HG03460 (cell line): ENCODE measurements around the gene RFX1.
"Not testable (repeated sequence)": the region's sequence is repeated elsewhere in the genome, so short reads cannot be mapped to it uniquely, and the experiment has no call there.

Experiments used
- ATAC-seq: cut with Tn5 transposase; IDR thresholded peaks from one replicate; pipeline ENCODE4 v1.9.1; 2021; ENCODE audit not compliant: unreplicated experiment

Gene RFX1

DNA sequence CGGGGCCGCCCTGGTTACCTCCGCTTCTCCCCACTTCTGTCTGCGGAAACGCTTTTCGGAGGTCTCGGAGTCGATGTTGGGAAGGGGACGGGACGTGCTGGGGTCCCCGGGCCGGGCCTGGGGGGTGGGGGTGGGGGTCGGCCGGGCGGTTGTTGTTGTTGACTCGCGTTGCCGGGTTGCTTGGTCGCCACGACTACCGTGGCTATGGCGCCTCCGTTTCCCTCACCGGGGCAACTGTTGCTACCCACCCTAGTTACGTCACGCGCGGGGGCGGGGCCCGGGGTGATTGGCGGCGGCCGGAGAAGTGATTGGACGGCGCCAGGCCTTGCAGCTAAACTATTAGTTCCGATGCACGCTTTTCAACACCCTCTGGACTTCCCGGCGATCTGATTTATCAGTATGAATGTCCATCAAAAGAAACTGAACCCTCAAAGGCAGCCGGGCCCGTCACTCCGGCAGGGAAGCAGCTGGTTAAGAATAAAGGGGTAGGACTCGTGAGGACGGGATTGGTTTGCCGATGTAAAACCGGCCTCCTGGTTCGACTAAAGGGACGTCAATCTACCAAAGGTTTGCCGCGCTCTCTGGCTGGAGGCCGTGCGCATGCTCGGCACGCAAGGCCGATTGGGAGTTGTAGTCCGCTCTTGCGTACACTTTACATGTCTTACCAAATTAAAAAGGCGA is at the start of gene RFX1:
Gene RFX1 (minus strand): TSS at position 236 of the 681 bp plus-strand sequence. CDS start 12,477 bp downstream, outside the sequence.
- ATAC-seq: peak; percentile 75

DNA sequence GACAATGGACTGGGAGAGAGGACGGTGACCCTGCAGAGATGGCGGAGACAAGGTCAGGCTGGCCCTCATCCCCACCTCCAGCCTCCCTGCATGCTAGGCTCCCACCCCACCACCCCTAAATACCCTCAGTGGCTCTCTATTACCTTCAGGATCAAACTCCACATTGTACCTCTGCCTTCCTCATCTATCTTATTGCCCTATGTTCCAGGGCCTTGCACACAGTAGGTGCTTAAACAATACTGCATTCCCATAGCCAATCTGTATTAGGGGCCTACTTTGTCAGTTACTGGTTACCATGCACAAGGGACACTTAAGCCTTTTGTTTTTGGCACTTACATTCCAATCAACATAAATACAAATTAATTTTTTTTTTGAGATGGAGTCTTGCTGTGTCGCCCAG is 49.3 kb upstream of the RFX1 start:
- no peak for ATAC-seq

DNA sequence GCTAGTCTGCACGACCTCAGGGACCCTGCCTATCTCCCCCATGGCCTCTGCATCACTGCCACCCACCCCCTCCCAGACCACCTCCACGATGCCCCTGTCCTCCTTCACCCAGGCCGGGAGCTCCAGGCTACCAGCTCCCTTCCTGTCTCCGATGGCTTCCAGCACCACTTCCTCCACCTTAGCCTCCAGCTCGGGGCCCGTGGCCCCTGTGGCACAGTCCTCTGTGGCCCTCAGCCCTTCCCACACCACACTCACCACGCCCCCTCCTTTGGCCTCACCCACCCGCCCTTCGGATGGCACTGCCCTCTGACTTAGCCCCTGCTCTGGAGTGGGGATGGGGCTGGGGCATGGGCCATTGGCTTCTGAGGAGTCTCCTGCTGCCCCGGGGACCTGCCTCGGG is 48.6 kb upstream of the RFX1 start:
- ATAC-seq: no peak

DNA sequence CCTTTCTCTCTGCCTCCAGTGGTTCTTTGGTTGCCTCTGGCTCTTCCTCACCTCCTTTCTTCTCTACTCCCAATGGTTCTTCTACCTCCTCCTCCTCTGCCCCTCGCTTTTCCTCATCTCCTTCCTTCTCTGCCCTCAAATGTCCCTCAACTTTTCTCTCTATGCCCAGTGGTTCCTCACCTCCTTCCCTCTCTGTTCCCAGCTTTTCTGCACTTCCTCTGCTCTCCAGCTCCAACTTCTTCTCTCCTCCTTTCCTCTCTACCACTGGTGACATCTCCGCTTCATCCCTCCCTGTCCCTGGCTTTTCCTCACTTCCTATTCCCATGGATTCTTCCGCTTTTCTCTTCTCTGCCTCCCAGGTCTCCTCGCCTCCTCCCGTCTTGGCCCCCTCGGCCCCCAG is 48.0 kb upstream of the RFX1 start:
- ATAC-seq: no peak

DNA sequence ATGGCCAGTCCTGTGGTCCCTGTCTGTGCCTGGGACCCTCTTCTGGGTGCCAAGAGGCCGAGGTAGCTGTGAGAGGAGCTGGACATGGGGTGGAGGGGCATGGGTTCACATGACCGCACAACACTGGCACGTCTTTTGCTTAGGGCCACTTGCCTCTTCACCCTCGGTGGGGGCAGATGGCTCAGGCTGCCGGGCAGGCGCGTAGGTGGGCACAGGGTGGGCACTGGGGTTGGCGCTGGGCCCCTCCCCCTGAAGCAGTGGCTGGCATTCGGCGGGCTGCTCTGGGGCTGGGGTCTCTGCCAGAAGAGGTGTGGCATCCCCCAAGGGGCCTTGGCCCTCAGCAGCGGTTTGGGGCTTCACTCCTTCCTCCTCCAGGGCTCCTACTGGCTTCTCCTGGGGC is 47.4 kb upstream of the RFX1 start:
- ATAC-seq: no peak

DNA sequence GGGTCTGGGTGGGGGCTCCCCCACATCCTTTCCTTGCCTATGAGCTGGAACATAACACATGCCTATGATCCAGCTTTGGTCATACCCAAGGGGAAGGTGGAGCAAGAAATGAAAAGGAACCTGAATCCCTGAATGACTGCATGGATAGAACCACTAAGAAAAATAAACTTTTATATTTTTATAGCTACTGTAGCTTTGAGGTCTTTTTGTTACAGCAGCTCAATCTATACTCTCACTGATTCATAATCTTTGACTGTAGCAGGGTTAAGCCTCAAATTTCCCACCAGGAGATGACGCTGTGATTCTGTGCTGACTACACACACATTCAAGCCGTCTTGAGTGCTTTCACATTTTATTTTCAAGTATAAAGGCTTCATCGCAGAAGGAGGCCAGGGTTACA is 46.9 kb upstream of the RFX1 start:
- no peak for ATAC-seq

DNA sequence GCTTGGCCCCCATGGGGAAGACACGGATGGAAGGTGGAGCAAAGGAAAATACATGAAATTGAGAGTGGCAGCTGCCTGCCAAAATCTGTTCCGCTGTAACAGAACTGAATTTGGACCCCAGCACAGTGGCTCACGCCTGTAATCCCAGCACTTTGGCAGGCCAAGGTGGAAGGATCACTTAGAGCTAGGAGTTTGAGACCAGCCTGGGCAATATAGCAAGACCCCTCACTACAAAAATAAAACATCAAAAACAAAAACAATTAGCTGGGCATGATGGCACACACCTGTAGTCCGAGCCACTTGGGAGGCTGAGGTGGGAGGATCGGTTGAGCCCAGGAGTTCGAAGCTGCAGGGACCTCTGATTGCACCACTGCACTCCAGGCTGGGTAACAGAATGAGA is 46.4 kb upstream of the RFX1 start:
- ATAC-seq: no peak

DNA sequence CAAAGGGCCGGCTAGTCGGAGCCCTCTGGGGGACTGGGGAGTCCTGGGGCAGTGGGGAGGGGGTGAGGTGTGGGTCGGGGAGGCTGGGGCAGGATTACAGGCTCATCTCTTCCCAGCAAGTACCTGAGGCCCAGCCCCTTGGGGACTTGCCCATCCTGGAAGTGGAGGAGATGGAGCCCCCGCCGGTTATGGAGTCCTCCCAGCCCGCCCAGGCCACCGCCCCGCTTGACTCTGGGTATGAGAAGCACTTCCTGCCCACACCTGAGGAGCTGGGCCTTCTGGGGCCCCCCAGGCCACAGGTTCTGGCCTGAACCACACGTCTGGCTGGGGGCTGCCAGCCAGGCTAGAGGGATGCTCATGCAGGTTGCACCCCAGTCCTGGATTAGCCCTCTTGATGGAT is 45.9 kb upstream of the RFX1 start:
- no peak for ATAC-seq

DNA sequence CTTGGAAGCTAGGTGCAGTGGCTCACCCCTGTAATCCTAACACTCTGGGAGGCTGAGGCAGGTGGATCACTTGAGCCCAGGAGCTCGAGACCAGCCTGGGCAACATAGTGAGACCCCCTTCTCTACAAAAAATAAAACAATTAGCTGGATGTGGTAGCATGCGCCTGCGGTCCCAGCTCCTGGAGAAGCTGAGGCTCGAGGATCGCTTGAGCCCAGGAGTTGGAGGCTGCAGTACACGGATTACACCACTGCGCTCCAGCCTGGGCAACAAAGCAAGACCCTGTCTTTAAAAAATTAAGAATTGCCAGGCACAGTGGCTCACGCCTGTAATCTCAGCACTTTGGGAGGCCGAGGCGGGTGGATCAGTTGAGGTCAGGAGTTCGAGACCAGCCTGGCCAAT is 44.8 kb upstream of the RFX1 start:
- ATAC-seq: not testable (repeated sequence)

DNA sequence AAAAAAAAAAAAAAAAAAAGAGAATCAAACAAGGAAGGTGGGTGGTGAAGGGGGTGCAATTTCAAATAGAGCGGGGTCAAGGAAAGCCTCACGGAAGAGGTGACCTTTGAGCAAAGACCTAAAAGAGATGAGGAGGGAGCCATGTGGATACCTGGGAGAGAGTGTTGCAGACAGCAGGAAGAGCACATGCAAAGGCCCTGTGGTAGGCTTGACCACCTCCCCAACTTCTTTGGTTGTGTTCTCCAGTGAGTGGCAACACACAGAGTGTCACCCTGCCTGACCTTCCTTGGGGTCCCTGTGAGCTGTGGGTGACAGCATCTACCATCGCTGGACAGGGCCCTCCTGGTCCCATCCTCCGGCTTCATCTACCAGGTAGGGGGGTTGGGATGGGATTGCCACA is 44.4 kb upstream of the RFX1 start:
- ATAC-seq: no peak

DNA sequence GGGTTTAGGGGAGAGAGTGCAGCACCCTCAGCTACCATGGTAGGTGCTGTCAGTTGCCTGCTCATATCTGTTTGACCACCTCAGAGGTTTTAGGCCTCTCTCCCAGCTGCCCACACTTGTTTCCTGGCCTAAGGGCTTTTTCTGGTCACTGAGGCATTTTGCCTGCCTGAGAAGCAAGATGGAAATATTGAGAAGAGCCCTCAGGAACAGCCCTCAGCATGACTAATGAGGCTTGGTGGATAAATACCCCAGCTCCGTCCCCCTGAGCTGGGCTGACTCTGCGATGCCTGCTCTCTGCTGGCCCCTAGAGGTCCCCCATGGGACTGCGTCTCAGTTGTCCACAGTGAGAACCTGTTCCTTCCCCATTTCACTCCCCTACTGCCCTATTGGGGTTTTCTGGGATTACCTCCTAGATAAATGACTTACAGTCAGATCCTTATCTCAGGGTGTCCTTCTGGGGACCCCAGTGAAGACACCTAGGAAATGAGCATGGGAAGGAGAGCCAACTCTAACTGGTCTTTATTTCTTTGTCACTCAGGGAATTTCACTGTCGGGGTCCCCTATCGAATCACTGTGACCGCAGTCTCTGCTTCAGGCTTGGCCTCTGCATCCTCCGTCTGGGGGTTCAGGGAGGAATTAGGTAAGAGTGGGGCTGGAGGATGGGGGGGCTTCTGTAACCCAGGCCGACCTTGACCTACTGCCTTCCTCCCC is 42.5 kb upstream of the RFX1 start:
- ATAC-seq: no peak

DNA sequence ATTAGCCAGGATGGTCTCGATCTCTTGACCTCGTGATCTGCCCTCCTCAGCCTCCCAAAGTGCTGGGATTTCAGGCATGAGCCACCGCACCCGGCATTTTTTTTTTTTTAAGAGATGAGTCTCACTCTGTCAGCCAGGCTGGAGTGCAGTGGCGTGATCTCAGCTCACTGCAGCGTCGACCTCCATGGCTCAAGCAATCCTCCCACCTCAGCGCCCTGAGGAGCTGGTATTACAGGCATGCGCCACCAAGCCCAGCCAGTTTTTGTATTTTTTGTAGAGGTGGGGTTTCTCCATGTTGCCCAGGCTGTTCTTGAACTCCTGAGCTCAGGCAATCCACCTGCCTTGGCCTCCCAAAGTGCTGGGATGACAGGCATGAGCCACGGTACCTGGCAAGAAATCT is 41.7 kb upstream of the RFX1 start:
- ATAC-seq: not testable (repeated sequence)

DNA sequence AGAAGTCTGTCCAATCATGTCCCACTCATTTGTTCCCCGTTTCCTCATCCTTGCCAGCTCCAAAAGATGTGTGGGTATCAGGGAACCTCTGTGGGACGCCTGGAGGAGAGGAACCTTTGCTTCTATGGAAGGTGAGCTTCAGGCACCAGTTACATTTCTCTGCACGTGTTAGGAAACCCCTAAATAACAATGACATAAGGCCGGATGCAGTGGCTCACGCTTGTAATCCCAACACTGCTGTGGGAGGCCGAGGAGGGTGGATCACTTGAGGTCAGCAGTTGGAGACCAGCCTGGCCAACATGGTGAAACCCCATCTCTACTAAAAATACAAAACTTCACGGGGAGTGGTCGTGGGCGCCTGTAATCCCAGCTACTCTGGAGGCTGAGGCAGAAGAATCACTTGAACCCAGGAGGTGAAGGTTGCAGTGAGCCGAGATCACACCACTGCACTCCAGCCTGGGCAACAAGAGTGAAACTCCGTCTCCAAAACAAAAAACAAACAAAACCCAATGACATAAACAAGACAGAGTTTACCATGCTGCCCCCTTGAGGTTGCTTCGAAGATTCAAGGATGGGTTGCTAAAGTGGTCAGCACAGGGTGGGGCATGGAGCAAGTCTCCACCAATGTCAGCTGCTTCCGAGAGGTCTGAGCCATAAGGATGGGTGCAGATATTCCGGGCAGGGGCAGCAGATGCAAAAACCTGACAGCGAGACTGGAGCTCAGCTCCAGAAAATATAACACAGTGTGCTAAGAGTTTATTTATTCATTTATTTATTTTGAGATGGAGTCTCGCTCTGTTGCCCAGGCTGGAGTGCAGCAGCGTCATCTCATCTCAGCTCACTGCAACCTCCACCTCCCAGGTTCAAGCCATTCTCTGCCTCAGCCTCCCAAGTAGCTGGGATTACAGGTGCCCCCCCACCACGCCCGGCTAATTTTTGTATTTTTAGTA is 36.8 kb upstream of the RFX1 start:
- not testable (repeated sequence) for ATAC-seq

DNA sequence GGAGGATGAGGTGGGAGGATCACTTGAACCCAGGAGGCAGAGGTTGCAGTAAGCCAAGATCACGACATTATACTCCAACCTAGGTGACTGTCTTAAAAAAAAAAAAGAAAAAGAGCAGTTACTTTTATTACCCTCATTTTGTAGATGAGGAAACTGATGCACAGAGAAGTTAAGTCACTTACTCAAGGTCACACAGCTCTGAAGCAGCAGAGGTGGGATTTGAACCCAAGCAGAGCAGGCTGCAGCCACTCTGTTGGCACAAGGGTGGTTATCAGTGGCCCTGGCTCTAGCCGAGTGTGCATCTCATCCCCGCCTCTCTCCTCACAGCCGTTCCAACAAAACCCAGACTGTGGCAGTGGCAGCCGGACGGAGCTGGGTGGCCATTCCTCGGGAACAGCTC is 33.1 kb upstream of the RFX1 start:
- ATAC-seq: no peak

DNA sequence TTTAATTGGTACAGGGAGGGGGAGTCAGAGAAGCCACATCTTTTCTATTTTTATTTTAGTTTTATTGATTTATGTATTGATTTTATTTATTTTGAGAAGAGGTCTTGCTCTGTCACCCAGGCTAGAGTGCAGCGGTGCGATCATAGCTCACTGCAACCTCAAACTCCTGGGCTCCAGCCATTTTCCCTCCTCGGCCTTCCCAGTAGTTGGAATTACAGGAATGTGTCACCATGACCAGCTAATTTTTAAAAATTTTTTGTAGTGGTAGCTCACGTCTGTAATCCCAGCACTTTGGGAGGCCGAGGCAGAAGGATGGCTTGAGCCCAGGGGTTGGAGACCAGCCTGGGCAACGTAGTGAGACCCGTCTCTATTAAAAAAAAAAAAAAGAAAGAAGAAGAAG is 29.6 kb upstream of the RFX1 start:
- no peak for ATAC-seq

DNA sequence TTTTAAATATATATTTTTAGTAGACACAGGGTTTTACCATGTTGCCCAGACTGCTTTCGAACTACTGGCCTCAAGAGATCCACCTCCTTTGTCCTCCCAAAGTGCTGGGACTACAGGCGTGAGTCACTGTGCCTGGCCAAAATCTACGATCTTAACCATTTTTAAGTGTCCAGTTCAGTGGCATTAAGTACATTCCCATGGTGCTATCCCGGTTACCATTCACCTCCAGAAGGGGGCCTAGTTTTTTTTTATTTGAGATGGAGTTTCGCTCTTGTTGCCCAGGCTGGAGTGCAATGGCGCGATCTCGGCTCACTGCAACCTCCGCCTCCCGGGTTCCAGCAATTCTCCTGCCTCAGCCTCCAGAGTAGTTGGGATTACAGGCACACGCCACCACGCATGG is 29.0 kb upstream of the RFX1 start:
- not testable (repeated sequence) for ATAC-seq

DNA sequence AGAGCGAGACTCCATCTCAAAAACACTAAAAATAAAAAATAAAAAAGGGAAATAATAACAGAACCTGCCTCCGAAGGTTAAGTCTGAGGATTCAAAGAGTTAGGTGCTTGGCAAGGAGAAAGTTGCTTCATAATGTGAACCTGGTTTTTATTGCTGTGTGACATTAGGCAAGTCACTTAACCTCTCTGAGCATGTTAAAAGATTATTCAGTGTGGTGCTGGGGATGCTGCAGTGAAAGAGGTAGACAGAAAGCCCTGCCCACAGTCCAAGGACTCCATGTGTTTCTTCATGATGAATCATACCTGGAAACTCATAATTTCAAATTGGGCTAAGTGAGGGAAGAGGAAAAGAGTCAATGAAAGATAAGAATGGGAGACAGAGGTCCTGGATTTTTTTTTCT is 27.8 kb upstream of the RFX1 start:
- no peak for ATAC-seq

DNA sequence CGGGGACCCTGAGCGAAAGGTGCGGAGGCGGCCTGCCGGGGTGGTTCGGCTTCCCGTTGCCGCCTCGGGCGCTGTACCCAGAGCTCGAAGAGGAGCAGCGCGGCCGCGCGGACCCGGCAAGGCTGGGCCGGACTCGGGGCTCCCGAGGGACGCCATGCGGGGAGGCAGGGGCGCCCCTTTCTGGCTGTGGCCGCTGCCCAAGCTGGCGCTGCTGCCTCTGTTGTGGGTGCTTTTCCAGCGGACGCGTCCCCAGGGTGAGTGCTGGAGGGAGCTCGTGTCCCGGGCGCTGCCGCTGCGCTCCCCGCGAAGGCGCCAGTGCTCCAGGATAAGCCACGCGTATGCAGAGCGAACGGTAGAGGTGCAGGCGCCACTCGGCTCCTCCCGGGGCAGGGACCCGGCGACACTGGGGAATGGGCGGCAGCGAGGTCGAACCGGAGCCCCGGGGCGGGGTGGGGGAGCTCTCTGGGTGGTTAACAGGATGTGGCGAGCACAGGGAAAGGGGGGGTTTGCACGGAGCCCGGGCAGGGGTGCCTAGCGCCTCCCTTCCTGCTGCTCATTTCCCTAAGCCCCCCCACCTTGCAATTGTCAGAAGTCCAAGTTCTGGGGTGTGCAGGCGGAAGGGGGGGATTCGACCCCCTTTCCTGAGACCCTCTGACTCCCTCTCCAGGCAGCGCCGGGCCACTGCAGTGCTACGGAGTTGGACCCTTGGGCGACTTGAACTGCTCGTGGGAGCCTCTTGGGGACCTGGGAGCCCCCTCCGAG is 25.8 kb upstream of the RFX1 start, which contains the start of gene IL27RA:
Gene IL27RA (plus strand): TSS at position 44 of the 762 bp plus-strand sequence. CDS start 111 bp downstream, at position 155.
- ATAC-seq: peak; percentile 54

DNA sequence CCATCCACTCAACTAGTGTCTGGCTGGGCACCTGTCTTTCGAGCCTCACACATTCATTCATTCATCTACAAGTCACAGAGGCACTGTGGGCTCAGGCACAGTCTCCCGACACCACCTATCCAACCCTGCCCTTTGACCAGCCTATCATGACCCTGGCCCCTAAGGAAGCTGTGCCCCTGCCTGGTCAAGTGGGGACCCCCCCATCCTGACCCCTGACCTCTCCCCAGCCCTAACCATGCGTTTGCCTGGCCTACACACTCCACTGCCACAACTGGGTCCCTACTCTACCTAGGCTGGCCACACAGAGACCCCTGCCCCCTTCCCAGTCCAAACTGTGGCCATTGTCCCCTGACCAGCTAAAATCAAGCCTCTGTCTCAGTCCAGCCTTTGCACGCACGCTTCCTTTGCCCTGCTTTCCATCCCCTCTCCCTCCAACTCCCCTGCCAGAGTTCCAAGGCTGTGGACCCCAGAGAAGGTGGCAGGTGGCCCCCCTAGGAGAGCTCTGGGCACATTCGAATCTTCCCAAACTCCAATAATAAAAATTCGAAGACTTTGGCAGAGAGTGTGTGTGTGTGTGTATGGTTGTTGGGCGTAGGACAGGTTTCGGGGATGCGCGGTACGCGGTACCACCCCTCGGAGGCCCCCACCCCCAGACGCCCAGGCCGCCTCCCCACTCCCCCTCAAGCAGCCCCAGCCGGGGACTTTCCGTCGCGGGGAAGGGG is 25.0 kb upstream of the RFX1 start:
- no peak for ATAC-seq

DNA sequence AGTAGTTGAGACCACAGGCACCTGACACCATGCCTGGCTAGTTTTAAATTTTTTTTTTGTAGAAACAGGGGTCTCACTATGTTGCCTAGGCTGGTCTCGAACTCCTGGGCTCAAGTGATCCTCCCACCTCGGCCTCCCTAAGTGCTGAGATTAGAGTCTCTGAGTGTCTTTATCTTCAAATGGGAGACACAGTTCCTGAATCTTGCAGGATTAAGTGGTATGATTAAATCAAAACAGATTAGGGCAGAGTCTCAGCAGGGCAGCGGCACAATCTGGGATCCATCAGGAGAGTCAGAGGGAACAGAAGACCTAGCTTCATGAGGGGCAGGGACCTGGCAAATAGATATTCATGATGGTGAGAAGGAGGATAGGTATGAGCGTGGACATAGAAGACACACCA is 22.8 kb upstream of the RFX1 start:
- no peak for ATAC-seq
